Activated naive CD4-positive, alpha-beta T cell treated with anti-CD3 and anti-CD28 coated beads, Interleukin-2, amount 50 U/mL, for 72 hours (primary cell): ENCODE data around the gene AFF3. TPM values are rescaled to one million over a fixed set of nuclear protein-coding genes. Genes with fewer than 3 reads are reported as not detected.
A peak's percentile ranks its signal among the peaks of the same experiment; 100 is the strongest.

Source experiments
- ATAC-seq, 2 donors: fragments of 150-1000 bp; cut with Tn5 transposase; 2 replicates each; pipeline ENCODE4 v1.10.0; 2021; ENCODE audit warnings: mild to moderate bottlenecking in 2 of 2, moderate library complexity in 2 of 2
- DNase-seq, 2 donors: peaks; one replicate each; pipeline ENCODE4 v3.0.0; 2021 to 2022; ENCODE audit warnings: low spot score in 2 of 2
- H3K27ac Mint-ChIP-seq, 2 donors: one replicate each; pipeline ENCODE4 v1.8.0; 2022; ENCODE audit warnings: mild to moderate bottlenecking in 2 of 2, mixed read lengths in 2 of 2
- H3K36me3 Mint-ChIP-seq, 2 donors: one replicate each; pipeline ENCODE4 v1.8.0; 2022; ENCODE audit warnings: mixed read lengths in 2 of 2
- H3K9me3 Mint-ChIP-seq, 2 donors: one replicate each; pipeline ENCODE4 v1.8.0; 2022; ENCODE audit warnings: mixed read lengths in 2 of 2
- total RNA-seq, 2 donors: library from RNA; stranded (reverse); gene quantifications; one replicate each; pipeline ENCODE4 v1.2.3, GENCODE V29; 2022

Gene AFF3
- total RNA-seq, 2 donors from 2014 or later = 1.5 to 5.2 TPM

DNA sequence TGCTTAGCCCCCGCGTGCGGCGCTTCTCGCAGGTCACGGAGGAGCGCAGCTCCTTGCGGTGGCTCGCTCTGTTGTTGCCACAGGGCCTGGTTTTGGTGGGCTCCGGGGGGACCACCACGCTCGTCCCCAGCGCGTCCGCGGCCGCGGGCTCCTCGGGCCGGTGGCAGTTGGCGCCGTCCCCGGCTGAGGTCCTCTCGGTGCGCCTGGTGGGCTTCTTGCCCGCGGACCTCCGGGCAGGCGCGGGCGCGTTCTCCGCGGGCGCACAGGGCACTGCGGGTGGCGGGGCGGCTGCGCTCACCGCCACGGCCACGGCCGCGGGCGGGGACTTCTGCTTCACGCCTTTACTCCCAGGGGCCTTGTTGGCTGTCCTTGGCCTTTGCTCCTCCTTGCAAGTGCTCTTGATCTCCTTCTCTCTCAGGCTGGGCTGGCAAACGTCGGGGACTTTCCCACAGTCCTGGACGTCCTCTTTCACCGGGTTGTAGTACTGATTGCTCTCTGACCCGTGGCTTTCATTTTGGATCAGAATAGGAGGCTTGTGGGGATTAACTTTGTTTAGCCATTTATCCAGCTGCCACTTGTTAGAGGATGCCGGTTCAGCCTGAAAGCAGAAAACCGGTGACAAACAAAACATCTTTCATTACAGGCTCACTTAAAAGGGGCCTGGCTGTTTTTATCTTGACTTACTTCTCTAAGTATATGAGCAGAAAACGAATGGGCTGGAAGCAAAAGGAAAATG is 548.5 kb downstream of the AFF3 start:
- ATAC-seq = no peak

DNA sequence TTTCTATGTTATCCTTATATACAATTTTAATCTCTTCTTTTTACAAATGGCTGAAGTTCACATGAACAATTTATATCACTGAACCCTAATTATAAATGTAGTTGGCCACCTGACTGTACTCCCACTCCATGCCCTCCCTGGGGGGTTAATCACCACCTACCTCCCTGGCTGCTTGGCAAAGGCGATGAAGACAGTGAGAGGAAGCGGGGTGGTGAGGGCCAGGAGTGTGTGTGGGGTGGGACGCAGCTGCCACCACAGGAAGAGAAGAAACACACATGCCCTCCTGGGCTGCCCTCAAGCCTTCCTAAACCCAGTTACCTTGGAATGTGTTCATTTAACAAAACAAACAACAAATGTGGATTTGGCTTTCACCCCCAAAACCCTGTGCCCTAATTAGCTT is 565.6 kb downstream of the AFF3 start:
- DNase-seq (no peak), ATAC-seq (no peak)
- Mint-ChIP-seq H3K9me3 (no peaks in the 10 kb centered on the region), H3K36me3 (no peaks in the 10 kb centered on the region), H3K27ac (no peak overlapping the region)

More for the DNA sequence above, 548.5 kb downstream of the AFF3 start:
- no peak for DNase-seq
- Mint-ChIP-seq H3K36me3 (no peaks in the 10 kb centered on the region), H3K27ac (no peak overlapping the region), H3K9me3 (no peaks in the 10 kb centered on the region)

DNA sequence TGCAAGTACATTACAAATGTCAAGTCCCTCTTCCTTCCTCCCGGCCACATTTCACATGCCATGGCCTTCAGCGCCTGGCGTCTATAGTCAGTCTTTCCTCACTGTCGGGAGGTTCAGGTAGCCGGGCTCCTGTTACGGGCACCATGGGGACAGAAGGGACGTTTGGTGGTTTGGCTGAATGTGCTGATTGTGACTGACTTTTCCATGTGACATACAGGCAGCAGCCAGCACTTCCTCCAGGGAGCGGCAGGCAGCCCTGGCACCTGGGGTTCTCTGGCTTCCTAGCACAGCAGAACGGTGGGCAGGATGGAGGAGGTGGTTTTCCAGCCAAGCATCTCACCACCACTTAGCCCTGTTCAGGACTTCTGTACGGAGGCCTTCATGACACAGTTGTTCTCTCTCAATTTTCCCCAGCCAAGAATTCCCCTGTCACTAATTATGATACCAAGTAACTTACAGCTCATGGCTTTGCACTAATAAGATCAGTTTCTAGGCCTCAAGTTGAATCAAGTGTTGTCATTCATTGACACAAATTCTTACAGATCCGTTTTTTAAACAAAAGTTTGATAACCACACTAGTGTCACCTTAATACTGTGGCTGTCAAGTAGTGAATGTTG is 568.6 kb downstream of the AFF3 start:
- Mint-ChIP-seq H3K27ac (no peak overlapping the region), H3K36me3 (no peaks in the 10 kb centered on the region), H3K9me3 (no peaks in the 10 kb centered on the region)
- DNase-seq (no peak), ATAC-seq (peak in 1 of 2 donors; percentile 20)

DNA sequence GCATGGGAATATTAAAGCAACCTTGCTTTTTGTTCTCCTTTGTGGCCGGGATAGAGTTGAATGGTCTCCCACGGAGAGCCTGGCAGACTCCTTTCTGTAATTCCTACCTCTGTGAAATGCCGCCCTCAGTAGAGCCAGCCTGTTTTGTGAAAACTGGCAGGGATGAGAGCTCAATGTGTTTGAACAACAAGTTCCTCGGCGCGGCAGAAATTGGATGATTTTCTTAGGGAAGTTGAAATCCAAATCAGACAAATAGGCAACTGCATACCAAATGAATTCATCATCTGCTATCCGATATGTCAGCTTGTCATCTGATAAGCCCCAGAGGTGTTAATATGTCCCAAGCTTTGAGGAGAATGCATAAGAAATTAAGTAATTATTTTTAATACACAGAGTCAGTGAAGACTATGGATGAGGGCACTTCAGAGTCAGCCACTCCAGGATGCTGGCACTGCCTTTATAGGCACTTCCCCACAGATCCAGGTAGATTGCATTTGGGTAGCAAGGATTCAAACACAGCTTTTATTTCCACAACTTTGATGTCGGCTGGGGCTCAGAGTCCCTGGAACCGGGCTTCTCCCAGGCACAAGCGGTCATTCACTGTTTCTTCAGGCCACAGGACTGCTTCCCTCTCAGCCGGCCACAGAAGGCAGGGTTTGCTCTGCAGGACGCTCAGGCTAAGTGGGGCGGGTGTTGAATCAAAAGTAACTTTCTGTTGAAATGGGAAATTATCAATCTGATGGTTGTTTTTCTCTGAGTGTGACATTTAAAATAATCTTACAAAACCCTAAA is 569.8 kb downstream of the AFF3 start:
- Mint-ChIP-seq H3K36me3 (no peaks in the 10 kb centered on the region), H3K9me3 (no peaks in the 10 kb centered on the region), H3K27ac (no peak overlapping the region)
- no peak for ATAC-seq
- DNase-seq = no peak

DNA sequence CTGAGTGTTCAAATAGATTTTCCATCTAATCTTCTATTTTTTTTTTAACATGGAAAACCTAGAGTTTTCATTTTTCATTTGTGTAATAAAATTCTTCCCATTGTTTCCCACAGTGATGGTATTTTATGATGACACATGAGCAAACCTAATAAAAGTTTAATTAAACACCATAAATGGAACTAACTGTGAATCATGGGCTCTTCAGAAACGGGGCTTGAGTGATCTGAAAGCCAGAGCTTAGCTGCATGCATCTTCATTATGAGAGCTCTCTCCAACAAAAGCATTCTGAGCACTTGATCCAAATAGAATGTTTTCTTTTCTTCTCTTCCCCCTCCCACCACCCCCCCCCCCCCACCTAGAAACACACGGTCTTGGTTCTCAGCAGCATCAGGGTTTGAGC is 570.4 kb downstream of the AFF3 start:
- ATAC-seq (no peak), DNase-seq (no peak)
- no peak overlapping the region for H3K27ac Mint-ChIP-seq
- no peaks in the 10 kb centered on the region for H3K9me3 Mint-ChIP-seq
- H3K36me3 Mint-ChIP-seq = no peaks in the 10 kb centered on the region

DNA sequence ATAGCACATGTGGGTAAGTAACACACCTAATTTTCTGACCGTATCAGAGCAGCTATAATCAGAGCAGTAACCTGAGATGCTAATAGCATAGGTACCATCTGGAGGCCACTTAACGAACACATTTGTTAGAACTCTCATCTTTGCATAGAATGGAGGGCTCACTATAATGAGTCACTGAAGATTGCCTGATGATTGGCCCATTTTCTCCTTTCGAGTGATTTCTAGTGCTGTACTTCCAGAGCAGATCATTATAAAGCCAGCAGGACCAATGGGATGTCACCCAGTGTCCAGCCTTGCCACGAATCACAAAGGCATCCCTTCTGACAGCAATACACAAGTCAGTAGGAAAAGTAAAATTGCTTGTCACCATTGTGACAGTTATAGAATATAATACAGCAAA is 570.9 kb downstream of the AFF3 start:
- DNase-seq = no peak
- Mint-ChIP-seq H3K9me3 (no peaks in the 10 kb centered on the region), H3K36me3 (no peaks in the 10 kb centered on the region), H3K27ac (no peak overlapping the region)
- ATAC-seq = no peak

DNA sequence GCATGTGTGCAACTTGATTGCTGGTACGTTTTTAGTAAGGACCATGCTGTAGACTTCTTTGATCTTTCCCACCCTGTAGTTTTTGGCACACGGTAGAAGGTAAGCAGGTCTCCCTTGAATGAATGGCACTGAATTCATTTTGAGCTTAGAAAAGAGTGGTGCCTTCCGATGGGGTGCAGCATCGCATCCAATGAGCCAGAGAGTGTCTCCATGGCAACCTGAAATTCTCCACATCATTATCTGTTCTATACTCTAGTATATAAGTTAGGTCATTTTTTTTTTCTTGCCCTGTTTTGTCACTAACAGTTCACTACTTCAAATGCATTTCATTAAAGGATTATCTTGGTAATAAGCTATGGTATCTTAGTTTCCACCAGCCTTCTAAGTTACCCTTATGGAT is 571.4 kb downstream of the AFF3 start:
- ATAC-seq = no peak
- no peak for DNase-seq
- H3K27ac Mint-ChIP-seq = no peak overlapping the region
- no peaks in the 10 kb centered on the region for H3K9me3 Mint-ChIP-seq
- H3K36me3 Mint-ChIP-seq = no peaks in the 10 kb centered on the region

DNA sequence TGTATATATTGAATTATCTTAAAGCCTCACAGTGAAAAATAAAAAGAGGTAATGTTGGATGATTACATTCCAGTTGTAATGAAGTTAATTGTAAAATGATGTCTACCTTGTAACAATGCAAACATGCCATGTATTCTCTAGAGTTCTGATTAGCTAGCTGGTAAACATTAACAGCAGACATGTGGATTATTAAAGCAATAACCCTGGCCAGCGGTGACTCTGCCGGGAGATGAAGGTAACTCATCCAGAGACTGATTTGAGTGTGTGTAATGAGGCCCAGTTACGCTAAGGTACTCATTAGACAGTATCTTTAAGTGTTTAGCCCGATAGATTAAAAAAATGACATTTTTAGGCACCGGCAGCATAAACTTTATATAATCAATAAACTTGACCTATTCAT is 573.0 kb downstream of the AFF3 start:
- Mint-ChIP-seq H3K9me3 (no peaks in the 10 kb centered on the region), H3K27ac (no peak overlapping the region), H3K36me3 (no peaks in the 10 kb centered on the region)
- DNase-seq (no peak), ATAC-seq (no peak)

DNA sequence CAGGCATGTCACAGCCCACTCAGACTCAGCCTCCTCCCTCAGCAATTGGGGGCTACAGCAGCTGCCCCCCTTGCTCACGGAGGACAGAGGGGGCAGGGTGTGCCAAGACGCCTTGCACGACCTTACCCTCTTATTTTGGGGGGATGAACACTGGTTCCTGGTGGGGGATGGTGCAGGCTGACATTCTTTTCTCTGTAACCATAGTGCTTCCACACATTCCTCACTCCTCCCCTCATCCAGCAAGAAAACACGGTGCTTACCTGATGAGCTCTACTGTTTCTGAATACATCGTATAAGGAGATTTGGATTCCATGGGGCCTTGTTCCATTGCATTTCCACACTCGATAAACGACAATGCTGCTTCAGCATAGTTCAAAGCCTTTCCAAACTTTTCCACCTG is 577.2 kb downstream of the AFF3 start:
- ATAC-seq (no peak), DNase-seq (no peak)
- no peak overlapping the region for H3K27ac Mint-ChIP-seq
- H3K36me3 Mint-ChIP-seq = no peaks in the 10 kb centered on the region
- H3K9me3 Mint-ChIP-seq = no peaks in the 10 kb centered on the region

DNA sequence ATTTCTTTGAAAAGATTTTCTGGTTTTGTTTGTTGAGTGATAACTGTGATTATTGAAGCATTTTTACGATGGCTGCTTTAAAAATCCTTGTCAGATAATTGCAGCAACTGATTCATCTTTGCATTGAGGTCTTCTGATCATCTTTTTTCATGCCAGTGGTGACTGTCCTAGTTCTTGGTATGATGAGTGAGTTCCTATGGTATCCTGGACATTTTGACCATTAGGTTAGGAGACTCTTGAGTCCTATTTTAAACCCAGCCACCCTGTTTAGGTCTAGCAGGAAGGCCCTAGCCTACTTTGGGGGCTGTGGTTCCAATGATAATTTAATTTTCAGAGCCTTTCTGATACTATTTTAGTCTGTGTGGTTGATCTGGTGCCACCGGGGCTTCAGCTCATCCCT is 579.9 kb downstream of the AFF3 start:
- ATAC-seq (no peak), DNase-seq (no peak)
- H3K36me3 Mint-ChIP-seq = no peaks in the 10 kb centered on the region
- no peaks in the 10 kb centered on the region for H3K9me3 Mint-ChIP-seq
- no peak overlapping the region for H3K27ac Mint-ChIP-seq

DNA sequence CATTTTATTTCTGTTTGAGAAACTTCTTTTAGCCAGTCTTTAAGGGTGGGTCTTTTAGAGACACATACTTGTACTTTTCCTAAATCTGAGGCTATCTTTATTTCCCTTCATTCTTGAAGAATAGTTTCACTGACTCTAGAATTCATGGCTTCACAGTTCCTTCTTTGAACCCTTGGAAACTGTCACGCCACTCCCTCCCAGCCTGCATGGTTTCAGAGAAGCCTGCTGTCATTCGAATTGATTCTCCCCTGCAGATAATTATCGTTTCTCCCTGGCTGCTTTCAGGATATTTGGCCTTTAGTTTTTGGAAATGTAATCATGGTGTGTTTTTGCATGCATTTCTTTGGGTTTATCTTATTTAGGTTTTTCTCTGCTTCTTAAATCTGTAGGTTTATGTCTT is 580.6 kb downstream of the AFF3 start:
- no peak for DNase-seq

DNA sequence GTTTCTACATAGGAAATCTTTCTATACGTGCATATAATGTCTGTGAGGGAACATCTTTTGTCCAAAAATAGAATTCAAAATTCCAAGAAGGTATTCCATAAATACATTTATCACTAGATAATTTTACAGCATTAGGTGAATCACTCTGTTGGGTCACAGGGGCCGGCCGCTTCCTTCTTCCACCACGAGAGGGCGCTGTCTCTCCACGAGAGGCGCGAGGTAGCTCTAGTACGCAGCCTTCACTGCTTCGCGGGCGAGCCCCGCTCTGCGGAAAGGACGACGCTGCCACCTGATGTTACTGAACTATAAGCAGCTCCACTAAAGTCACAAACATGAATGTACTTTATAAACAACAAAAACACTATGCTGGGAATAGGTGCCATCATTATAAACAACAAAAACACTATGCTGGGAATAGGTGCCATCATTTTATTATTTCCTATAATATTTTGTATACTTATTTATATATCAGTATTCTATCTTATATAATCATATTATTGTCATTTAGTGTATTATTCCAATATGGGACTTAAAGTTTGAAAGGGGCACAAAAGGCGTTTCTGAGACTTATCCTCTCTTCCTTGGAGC is 583.2 kb downstream of the AFF3 start:
- DNase-seq (peak; percentile 70 to 86), ATAC-seq (peak; percentile 93 to 94)
- Mint-ChIP-seq H3K27ac (no peak overlapping the region), H3K9me3 (no peaks in the 10 kb centered on the region), H3K36me3 (no peaks in the 10 kb centered on the region)

More for the DNA sequence above, 580.6 kb downstream of the AFF3 start:
- no peaks in the 10 kb centered on the region for H3K9me3 Mint-ChIP-seq
- no peak for ATAC-seq
- H3K36me3 Mint-ChIP-seq = no peaks in the 10 kb centered on the region
- H3K27ac Mint-ChIP-seq = no peak overlapping the region

DNA sequence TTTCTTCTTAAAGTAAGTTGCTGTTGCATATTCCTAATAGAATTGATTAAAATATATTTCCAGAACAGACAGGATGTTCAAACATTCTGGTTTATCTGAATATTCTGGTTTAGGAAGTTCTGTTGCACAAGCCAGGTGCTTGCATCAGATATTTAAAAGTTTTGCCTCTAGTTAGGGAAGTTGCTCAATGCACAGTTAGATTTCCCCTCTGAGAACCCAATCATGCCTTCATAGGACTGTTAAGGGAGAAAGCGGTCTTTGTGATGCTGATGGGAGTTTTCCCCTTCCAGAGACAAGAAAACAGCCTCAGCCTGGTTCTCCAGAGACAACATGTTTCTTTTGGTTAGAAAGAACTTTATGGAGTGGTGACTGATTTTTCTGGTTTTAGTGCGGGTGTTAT is 587.0 kb downstream of the AFF3 start:
- H3K27ac Mint-ChIP-seq = no peak overlapping the region
- no peak for DNase-seq
- H3K36me3 Mint-ChIP-seq = no peaks in the 10 kb centered on the region

DNA sequence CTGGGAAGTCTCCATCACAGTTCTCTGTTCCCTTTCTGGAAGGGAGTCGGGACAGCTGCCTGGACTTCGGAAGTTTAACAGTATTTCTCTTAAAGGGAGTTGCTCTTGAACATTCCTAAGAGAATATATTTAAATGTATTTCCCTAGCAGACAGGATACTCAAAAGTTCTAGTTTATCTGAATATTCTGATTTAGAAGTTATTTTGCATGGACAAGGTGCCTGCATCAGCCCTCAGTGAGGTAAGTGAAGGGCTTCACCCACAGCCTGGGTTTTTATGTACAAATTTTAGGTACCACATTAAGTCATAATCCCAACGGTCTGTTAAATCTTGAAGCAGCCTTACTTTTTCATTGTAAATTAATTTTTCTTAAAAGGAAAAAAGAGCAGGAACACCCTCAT is 587.5 kb downstream of the AFF3 start:
- Mint-ChIP-seq H3K9me3 (no peaks in the 10 kb centered on the region), H3K27ac (no peak overlapping the region), H3K36me3 (no peaks in the 10 kb centered on the region)
- ATAC-seq (no peak), DNase-seq (no peak)

More for the DNA sequence above, 587.0 kb downstream of the AFF3 start:
- no peak for ATAC-seq
- no peaks in the 10 kb centered on the region for H3K9me3 Mint-ChIP-seq

DNA sequence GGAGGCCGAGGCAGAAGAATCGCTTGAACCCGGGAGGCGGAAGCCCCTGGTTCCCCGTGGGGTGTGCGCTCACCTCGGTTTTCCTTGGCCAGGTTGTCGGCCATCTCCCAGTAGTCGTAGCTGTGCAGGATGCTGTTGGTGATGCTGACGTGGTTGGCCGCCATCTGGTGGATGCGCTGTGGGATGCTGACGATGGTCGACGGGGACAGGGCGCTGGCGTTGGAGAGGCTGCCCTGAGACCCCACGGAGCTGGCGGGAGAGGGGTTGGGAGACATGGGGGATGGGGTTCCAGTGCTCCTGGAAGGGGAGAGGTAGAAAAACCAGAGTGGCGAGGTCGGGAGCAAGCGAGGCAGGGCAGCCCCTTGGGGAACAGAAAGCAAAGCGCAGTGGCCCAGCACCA is 588.2 kb downstream of the AFF3 start:
- DNase-seq (no peak), ATAC-seq (no peak)
- no peaks in the 10 kb centered on the region for H3K36me3 Mint-ChIP-seq
- H3K27ac Mint-ChIP-seq = no peak overlapping the region
- no peaks in the 10 kb centered on the region for H3K9me3 Mint-ChIP-seq

DNA sequence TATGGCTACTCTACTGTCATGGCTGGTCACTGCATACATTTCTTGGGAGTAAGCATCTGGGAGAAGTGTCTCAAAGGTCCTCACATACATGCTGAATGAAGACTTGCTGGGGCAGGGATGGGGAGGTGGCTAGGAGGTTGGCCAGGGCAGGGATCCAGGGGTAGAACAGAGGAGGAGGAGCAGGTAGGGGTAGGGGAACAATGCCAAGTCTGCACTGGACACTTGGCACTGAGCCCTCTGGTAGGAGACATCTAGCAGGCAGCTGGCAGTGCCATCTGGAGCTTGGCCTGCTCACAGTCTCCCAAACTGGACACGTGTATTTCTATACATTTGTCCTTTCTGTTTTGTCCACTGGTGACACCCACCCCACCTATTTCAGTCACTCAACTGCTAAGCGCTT is 589.9 kb downstream of the AFF3 start:
- Mint-ChIP-seq H3K27ac (no peak overlapping the region), H3K36me3 (no peaks in the 10 kb centered on the region), H3K9me3 (no peaks in the 10 kb centered on the region)
- ATAC-seq (no peak), DNase-seq (no peak)

DNA sequence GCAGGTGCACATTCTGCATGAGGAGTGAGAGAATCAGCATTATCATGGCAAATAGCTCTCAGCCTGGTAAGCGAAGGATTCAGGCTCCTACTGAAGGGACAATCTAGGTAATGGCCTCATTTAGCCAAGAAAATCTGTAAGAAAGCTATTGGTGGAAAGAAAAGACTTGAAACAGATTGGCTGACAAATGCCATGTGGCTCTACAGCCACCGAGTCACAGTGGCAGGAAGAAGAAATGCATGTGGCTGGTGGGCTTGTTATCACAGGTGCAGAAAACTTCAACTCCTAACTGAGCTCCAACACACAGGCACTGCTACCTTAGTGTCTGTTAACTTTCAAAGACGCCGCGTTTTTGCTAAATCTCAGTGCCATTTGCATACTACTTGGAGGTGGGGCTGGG is 592.0 kb downstream of the AFF3 start:
- no peaks in the 10 kb centered on the region for H3K36me3 Mint-ChIP-seq

More for the DNA sequence above, 592.0 kb downstream of the AFF3 start:
- DNase-seq (no peak), ATAC-seq (no peak)
- Mint-ChIP-seq H3K9me3 (no peaks in the 10 kb centered on the region), H3K27ac (peak overlapping the region in 1 of 2 donors; percentile 77)
